ENCODE measurements around the gene AURKAIP1. TPM values are rescaled to one million over a fixed set of nuclear protein-coding genes. Genes with fewer than 3 reads are reported as not detected.

The AURKAIP1 gene
- total RNA-seq, 1 experiment from 2014 or later, result 823 TPM

GRCh38 chr1:1361982-1362423, 13.0 kb downstream of the AURKAIP1 start:
- POLR2A ChIA-PET (ENCODE audit: unreplicated experiment), result no interaction called here
- Histone ChIP-seq H3F3A (ENCODE audit: low read length, unreplicated experiment) (no peaks in the 10 kb centered on the region), H3K9ac (ENCODE audit: low read length) (no peak overlapping the region), H3K27ac (ENCODE audit: low read length) (no peak overlapping the region), H4K20me1 (ENCODE audit: low read length) (no peaks in the 10 kb centered on the region), H3K4me3 (ENCODE audit: low read length) (no peak overlapping the region), H3K79me2 (ENCODE audit: low read length) (no peaks in the 10 kb centered on the region), H3K9me3 (ENCODE audit: low read length) (peaks cover 12% of the 10 kb centered on the region; the same call in 1 of the 2 replicates), H3K4me2 (ENCODE audit: low read length) (no peak overlapping the region), H3K9me2 (replicated peaks; ENCODE audit: low read length) (no peaks in the 10 kb centered on the region), H3K4me1 (ENCODE audit: insufficient read depth, low read length) (peaks cover 29% of the 10 kb centered on the region), H2AFZ (ENCODE audit: low read length) (no peak overlapping the region), H3K36me3 (ENCODE audit: low read depth, low read length) (no peaks in the 10 kb centered on the region), H3K27me3 (ENCODE audit: low read length) (no peaks in the 10 kb centered on the region)
- DNase-seq (no peak), ATAC-seq (no peak)
- intact Hi-C loops (cut with micrococcal nuclease), result loop anchor here (2.0 kb wide), 1 partner anchor 17 kb away; no protein-coding TSS in a partner anchor
- TF ChIP-seq CTCF (conservative IDR thresholded peaks at IDR 0.05; ENCODE audit: low read depth, low read length) (no peak), EZH2 (IDR thresholded peaks at IDR 0.05; ENCODE audit: low read length, unreplicated experiment) (no peak), EZH2phosphoT487 (IDR thresholded peaks at IDR 0.05; ENCODE audit: borderline replicate concordance, low read length) (no peak)
- CTCF ChIA-PET, result no interaction called here
- BruUV-seq (replicated peaks), result no TSS peak

GRCh38 chr1:1361233-1361981, 13.6 kb downstream of the AURKAIP1 start:
- H3K79me2 ChIP-seq (ENCODE audit: low read length), result no peaks in the 10 kb centered on the region
- H3K4me2 ChIP-seq (ENCODE audit: low read length), result peak overlapping the region; percentile 56
- BruUV-seq (replicated peaks), result no TSS peak
- TF ChIP-seq EZH2phosphoT487 (IDR thresholded peaks at IDR 0.05; ENCODE audit: borderline replicate concordance, low read length) (no peak), CTCF (conservative IDR thresholded peaks at IDR 0.05; ENCODE audit: low read depth, low read length) (no peak), EZH2 (IDR thresholded peaks at IDR 0.05; ENCODE audit: low read length, unreplicated experiment) (no peak)
- no peaks in the 10 kb centered on the region for H3F3A ChIP-seq (ENCODE audit: low read length, unreplicated experiment)
- ChIA-PET POLR2A (ENCODE audit: unreplicated experiment) (no interaction called here), CTCF (no interaction called here)
- no peaks in the 10 kb centered on the region for H3K9me2 ChIP-seq (replicated peaks; ENCODE audit: low read length)
- H3K27ac ChIP-seq (ENCODE audit: low read length), result peak overlapping the region; percentile 30; the same call in 1 of the 2 replicates
- intact Hi-C loops (cut with micrococcal nuclease), result loop anchor here (2.0 kb wide), 1 partner anchor 17 kb away; no protein-coding TSS in a partner anchor
- H2AFZ ChIP-seq (ENCODE audit: low read length), result no peak overlapping the region
- ATAC-seq (no peak), DNase-seq (no peak)
- no peaks in the 10 kb centered on the region for H3K36me3 ChIP-seq (ENCODE audit: low read depth, low read length)
- H3K27me3 ChIP-seq (ENCODE audit: low read length), result no peaks in the 10 kb centered on the region
- no peak overlapping the region for H3K4me3 ChIP-seq (ENCODE audit: low read length)
- H3K4me1 ChIP-seq (ENCODE audit: insufficient read depth, low read length), result peaks cover 29% of the 10 kb centered on the region
- no peaks in the 10 kb centered on the region for H4K20me1 ChIP-seq (ENCODE audit: low read length)
- H3K9ac ChIP-seq (ENCODE audit: low read length), result no peak overlapping the region
- H3K9me3 ChIP-seq (ENCODE audit: low read length), result peaks cover 6% of the 10 kb centered on the region; the same call in 1 of the 2 replicates
